Measurements from ENCODE around the gene ZBTB20. TPM values are rescaled to one million over a fixed set of nuclear protein-coding genes. Genes with fewer than 3 reads are reported as not detected.

ZBTB20 gene
- total RNA-seq, 1 experiment from 2014 or later: 12.8 TPM

DNA sequence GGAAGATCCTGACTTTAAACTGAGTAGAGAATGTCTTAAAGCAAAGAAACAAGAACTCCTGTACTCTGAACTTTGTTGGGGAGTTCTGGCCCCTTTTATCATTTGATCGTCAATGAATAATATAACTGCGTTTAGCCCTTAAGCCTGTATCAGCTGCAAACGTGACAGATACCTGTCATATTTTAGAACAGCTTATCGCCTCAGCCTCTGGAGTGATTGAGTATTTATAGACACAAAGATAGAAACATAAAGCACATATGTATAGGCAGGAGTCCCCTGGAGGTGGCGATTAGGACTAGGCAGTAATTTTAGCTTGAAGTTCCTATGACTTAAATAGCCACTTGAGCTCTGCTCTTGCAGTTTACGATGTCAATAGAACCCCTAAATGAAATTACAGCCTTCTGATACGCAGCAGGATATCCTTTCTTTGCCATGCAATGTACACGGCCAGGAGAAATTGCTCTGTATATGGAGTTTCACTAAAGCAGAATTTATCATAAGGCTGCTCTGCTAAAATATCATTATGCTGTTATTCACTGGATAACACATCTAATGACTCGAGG, 531.5 kb downstream of the ZBTB20 start:
- TF ChIP-seq, protein P1, sequence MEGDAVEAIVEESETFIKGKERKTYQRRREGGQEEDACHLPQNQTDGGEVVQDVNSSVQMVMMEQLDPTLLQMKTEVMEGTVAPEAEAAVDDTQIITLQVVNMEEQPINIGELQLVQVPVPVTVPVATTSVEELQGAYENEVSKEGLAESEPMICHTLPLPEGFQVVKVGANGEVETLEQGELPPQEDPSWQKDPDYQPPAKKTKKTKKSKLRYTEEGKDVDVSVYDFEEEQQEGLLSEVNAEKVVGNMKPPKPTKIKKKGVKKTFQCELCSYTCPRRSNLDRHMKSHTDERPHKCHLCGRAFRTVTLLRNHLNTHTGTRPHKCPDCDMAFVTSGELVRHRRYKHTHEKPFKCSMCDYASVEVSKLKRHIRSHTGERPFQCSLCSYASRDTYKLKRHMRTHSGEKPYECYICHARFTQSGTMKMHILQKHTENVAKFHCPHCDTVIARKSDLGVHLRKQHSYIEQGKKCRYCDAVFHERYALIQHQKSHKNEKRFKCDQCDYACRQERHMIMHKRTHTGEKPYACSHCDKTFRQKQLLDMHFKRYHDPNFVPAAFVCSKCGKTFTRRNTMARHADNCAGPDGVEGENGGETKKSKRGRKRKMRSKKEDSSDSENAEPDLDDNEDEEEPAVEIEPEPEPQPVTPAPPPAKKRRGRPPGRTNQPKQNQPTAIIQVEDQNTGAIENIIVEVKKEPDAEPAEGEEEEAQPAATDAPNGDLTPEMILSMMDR (IDR thresholded peaks at IDR 0.05; ENCODE audit: insufficient read depth in 1 of 2, low read depth in 1 of 2, low read length in 1 of 2, severe bottlenecking in 1 of 2, unreplicated experiment in 1 of 2): no peak
- no peaks in the 10 kb centered on the region for H3K27me3 ChIP-seq (replicated peaks; ENCODE audit: control insufficient read depth, insufficient read depth, low read length)
- no peaks in the 10 kb centered on the region for H3K9me3 Mint-ChIP-seq (ENCODE audit: unreplicated experiment)
- ChIA-PET POLR2A (no interaction called here), CTCF (no interaction called here)
- no peaks in the 10 kb centered on the region for H3K36me3 Mint-ChIP-seq (ENCODE audit: insufficient read depth, unreplicated experiment)
- H3K4me3 ChIP-seq (ENCODE audit: low read depth, low read length): no peak overlapping the region
- no peaks in the 10 kb centered on the region for H3K27me3 Mint-ChIP-seq (ENCODE audit: insufficient read depth, unreplicated experiment)
- H3K4me3 Mint-ChIP-seq (ENCODE audit: unreplicated experiment): no peak overlapping the region
- peaks cover 1% of the 10 kb centered on the region; the same call in 1 of the 2 replicates for H3K4me1 ChIP-seq
- H3K36me3 ChIP-seq (ENCODE audit: control insufficient read depth, insufficient read depth, low read length): no peaks in the 10 kb centered on the region
- intact Hi-C loops (cut with micrococcal nuclease; ENCODE audit: unreplicated experiment): no loop called here
- no TSS peak for BruUV-seq (replicated peaks)
- DNase-seq: no peak
- no peak overlapping the region for H3K27ac Mint-ChIP-seq (ENCODE audit: unreplicated experiment)
- peaks cover under 1% of the 10 kb centered on the region for H3K4me1 Mint-ChIP-seq (ENCODE audit: low read depth, unreplicated experiment)
- no peaks in the 10 kb centered on the region for H3K9me3 ChIP-seq

DNA sequence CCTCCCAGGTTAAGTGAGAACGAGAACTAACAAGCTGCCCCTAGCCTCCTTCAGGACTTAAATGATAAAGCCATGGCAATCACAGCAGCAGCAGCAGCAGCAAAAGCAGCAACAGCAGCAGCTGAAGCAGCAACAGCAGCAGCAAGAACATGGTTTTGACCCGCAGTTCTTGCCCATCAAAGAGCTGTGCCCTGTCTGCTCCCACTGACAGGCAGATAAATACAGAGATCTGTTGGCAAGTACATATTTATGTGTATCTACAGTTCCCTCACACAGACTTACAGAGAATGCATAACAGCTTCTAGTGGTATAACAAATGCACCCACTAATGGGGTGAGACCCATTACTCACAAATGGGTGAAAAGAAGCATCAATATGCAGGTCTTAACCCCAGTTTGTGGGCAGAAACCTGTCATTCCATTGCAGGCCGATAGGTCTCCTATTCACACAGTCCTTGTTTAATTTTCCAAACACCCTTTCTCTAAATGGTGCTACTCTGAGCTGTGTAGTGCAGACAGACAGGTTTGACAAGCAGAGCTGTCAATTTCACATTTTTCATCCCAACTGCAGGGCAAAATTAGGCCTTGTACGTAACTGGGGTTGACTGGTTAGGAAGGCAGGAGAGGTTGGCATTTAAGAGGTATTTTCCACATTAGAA, 537.0 kb downstream of the ZBTB20 start:
- TF ChIP-seq, protein P1 (IDR thresholded peaks at IDR 0.05; ENCODE audit: insufficient read depth in 1 of 2, low read depth in 1 of 2, low read length in 1 of 2, severe bottlenecking in 1 of 2, unreplicated experiment in 1 of 2): no peak
- peaks cover 13% of the 10 kb centered on the region for H3K4me1 Mint-ChIP-seq (ENCODE audit: low read depth, unreplicated experiment)
- H3K9me3 Mint-ChIP-seq (ENCODE audit: unreplicated experiment): no peaks in the 10 kb centered on the region
- no peak overlapping the region for H3K4me3 Mint-ChIP-seq (ENCODE audit: unreplicated experiment)
- POLR2A ChIA-PET: no interaction called here
- no TSS peak for BruUV-seq (replicated peaks)
- no peaks in the 10 kb centered on the region for H3K36me3 Mint-ChIP-seq (ENCODE audit: insufficient read depth, unreplicated experiment)
- Histone ChIP-seq H3K36me3 (ENCODE audit: control insufficient read depth, insufficient read depth, low read length) (no peaks in the 10 kb centered on the region), H3K9me3 (no peaks in the 10 kb centered on the region), H3K4me3 (ENCODE audit: low read depth, low read length) (no peak overlapping the region), H3K4me1 (peaks cover 23% of the 10 kb centered on the region), H3K27me3 (replicated peaks; ENCODE audit: control insufficient read depth, insufficient read depth, low read length) (no peaks in the 10 kb centered on the region)
- no peak overlapping the region for H3K27ac Mint-ChIP-seq (ENCODE audit: unreplicated experiment)
- CTCF ChIA-PET: no interaction called here
- DNase-seq: no peak
- intact Hi-C loops (cut with micrococcal nuclease; ENCODE audit: unreplicated experiment): no loop called here
- no peaks in the 10 kb centered on the region for H3K27me3 Mint-ChIP-seq (ENCODE audit: insufficient read depth, unreplicated experiment)

DNA sequence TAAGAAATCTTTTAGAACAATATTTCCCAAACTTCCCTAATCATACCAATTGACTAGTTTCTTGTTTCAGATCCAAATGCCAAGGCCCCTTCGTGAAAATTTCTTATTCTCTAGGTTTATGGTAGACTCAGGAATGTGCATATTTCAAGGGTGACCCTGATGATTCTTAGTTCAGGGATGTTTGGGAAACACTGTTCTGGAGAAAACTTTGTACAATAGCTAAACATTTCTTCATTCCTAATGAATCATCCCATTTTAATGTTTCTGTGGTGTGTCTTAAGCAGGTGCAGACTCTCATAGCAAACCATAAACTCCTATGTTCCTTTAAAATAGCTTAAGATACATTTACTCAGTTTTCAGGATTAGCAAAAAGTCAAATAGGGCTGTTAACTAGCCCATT, 538.8 kb downstream of the ZBTB20 start:
- TF ChIP-seq, protein P1 (IDR thresholded peaks at IDR 0.05; ENCODE audit: insufficient read depth in 1 of 2, low read depth in 1 of 2, low read length in 1 of 2, severe bottlenecking in 1 of 2, unreplicated experiment in 1 of 2): no peak

More for the DNA sequence above, 538.8 kb downstream of the ZBTB20 start:
- CTCF ChIA-PET: no interaction called here
- POLR2A ChIA-PET: no interaction called here
- no peak overlapping the region for H3K4me3 ChIP-seq (ENCODE audit: low read depth, low read length)
- Mint-ChIP-seq H3K36me3 (ENCODE audit: insufficient read depth, unreplicated experiment) (no peaks in the 10 kb centered on the region), H3K4me3 (ENCODE audit: unreplicated experiment) (no peak overlapping the region), H3K9me3 (ENCODE audit: unreplicated experiment) (no peaks in the 10 kb centered on the region), H3K27ac (ENCODE audit: unreplicated experiment) (no peak overlapping the region), H3K27me3 (ENCODE audit: insufficient read depth, unreplicated experiment) (no peaks in the 10 kb centered on the region), H3K4me1 (ENCODE audit: low read depth, unreplicated experiment) (peaks cover 13% of the 10 kb centered on the region)
- BruUV-seq (replicated peaks): no TSS peak
- H3K36me3 ChIP-seq (ENCODE audit: control insufficient read depth, insufficient read depth, low read length): no peaks in the 10 kb centered on the region
- DNase-seq: no peak
- intact Hi-C loops (cut with micrococcal nuclease; ENCODE audit: unreplicated experiment): no loop called here
- H3K4me1 ChIP-seq: peaks cover 23% of the 10 kb centered on the region
- H3K9me3 ChIP-seq: no peaks in the 10 kb centered on the region
- H3K27me3 ChIP-seq (replicated peaks; ENCODE audit: control insufficient read depth, insufficient read depth, low read length): no peaks in the 10 kb centered on the region

All from Caco-2 (cell line).